Amygdala (tissue), 56 donors: ENCODE results near the gene GLRX2.

Source experiments
- DNase-seq, 56 donors: peaks; one replicate each; lab custom pipeline; 2025; lab: John Stamatoyannopoulos, UW

GLRX2 gene

GRCh38 chr1:193113258-193113991 lies 8.2 kb upstream of the GLRX2 start:
- no peak for DNase-seq

- DNase-seq: no peak
Measured at GRCh38 chr1:193111641-193112090, 6.5 kb upstream of the GLRX2 start.

- DNase-seq: no peak
Measured at GRCh38 chr1:193110864-193111263, 5.7 kb upstream of the GLRX2 start.

GRCh38 chr1:193110246-193110645 lies 5.0 kb upstream of the GLRX2 start:
- DNase-seq: no peak

- DNase-seq: no peak
Measured at GRCh38 chr1:193109619-193110018, 4.4 kb upstream of the GLRX2 start.

- DNase-seq: no peak
Measured at GRCh38 chr1:193108471-193108870, 3.3 kb upstream of the GLRX2 start.

- DNase-seq: no peak
Measured at GRCh38 chr1:193105821-193106177, 585 bp upstream of the GLRX2 start.

GRCh38 chr1:193104502-193104906 lies 710 bp downstream of the GLRX2 start:
- peak in 36 of 56 donors; percentile 3 to 67 (median 31) for DNase-seq

- no peak for DNase-seq
Measured at GRCh38 chr1:193103759-193104501, 1.3 kb downstream of the GLRX2 start.

GRCh38 chr1:193102662-193103061 lies 2.6 kb downstream of the GLRX2 start:
- DNase-seq: no peak

- no peak for DNase-seq
Measured at GRCh38 chr1:193094112-193094511, 11.1 kb downstream of the GLRX2 start.

- no peak for DNase-seq
Measured at GRCh38 chr1:193090865-193091264, 14.3 kb downstream of the GLRX2 start.

- DNase-seq: no peak
Measured at GRCh38 chr1:193087893-193088292, 17.3 kb downstream of the GLRX2 start.

GRCh38 chr1:193086342-193086741 lies 18.9 kb downstream of the GLRX2 start:
- DNase-seq: no peak

GRCh38 chr1:193085263-193085662 lies 20.0 kb downstream of the GLRX2 start:
- no peak for DNase-seq

- no peak for DNase-seq
Measured at GRCh38 chr1:193083365-193084088, 21.7 kb downstream of the GLRX2 start.

- DNase-seq: no peak
Measured at GRCh38 chr1:193079187-193079586, 26.0 kb downstream of the GLRX2 start.

- no peak for DNase-seq
Measured at GRCh38 chr1:193077991-193078390, 27.2 kb downstream of the GLRX2 start.

- DNase-seq: no peak
Measured at GRCh38 chr1:193070942-193071341, 34.3 kb downstream of the GLRX2 start.

GRCh38 chr1:193070386-193070753 lies 34.8 kb downstream of the GLRX2 start:
- no peak for DNase-seq

- no peak for DNase-seq
Measured at GRCh38 chr1:193069748-193070385, 35.3 kb downstream of the GLRX2 start.
